ENCODE data around the gene PIGH.
"Not testable (repeated sequence)": the region's sequence is repeated elsewhere in the genome, so short reads cannot be mapped to it uniquely, and the experiment has no call there.

The PIGH gene, protein sequence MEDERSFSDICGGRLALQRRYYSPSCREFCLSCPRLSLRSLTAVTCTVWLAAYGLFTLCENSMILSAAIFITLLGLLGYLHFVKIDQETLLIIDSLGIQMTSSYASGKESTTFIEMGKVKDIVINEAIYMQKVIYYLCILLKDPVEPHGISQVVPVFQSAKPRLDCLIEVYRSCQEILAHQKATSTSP

DNA sequence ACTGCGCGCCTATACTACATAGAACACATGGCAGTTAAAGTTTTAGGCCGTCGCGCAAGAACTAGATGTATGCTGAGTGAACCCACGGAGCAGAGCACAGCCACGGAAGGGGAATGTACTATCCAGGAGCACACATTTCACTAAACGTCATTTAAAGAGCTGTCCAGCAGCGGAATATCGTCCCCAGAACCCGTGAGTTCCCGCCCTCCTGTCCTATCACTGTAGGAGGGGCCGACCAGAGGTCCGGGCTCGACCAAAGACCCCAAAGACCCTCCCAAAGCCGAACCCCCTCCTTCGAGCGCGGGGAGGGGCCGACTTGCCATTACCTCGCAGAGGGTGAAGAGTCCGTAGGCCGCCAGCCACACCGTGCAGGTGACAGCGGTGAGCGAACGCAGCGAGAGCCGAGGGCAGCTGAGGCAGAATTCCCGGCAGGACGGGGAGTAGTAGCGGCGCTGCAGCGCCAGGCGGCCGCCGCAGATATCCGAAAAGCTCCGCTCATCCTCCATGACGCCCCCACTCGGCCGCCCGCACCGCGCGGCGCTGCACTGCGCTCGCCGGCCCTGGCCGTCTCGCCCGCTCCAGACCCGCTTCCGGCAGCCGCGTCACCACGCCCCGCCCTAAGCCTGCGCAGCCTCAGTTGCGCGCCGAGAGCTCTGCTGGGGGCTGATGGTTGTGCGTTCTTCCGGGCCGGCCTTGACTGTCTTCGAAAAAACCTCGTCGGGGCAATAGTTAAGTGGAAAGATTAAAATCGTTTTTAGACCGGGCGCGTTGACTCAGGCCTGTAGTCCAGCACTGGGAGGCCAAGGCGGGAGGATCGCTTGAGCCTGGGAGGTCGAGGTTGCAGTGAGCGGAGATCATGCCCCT, at the start of gene PIGH:
PIGH (minus strand) TSS at position 571 of the 864 bp plus-strand sequence; CDS start at position 506, 65 bp downstream.
- peak; percentile 55 for DNase-seq (ENCODE audit: low read depth)

DNA sequence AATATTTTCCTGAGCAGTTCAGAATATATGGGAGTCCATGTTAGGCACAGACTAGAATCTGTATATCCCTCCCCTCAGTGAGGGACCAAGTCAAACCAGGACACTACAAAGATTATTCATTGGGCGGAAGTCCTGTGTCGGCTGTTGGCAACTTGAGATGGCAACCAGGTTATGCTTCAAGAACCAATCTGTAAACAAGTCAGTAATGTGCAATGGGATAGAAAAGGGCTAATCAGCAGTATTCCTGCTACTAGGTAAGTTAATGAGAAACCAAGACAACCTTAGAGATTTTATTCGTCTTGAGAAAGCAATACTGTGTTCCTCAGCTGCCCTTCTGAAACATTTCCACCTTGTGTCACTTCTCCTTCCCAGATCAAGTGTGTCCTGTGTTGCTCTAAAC, 46.1 kb upstream of the PIGH start:
- DNase-seq (ENCODE audit: low read depth): no peak

DNA sequence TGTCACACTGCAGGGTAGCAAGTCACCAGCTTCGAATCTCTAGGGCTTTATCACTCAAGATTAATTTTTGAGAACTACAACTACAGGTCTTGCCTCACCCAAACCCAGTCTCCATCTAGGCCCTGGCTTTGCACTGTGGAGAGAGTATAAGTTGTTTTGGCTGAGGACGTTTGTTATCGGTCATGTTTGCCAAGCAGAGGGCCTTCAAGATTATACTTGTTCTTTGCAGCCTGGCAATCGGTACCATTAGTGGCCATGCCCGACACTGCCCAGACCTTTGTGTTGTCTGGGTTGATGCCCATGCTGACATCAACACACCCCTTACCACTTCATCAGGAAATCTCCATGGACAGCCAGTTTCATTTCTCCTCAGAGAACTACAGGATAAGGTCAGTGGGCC, 45.3 kb upstream of the PIGH start:
- DNase-seq (ENCODE audit: low read depth): no peak

DNA sequence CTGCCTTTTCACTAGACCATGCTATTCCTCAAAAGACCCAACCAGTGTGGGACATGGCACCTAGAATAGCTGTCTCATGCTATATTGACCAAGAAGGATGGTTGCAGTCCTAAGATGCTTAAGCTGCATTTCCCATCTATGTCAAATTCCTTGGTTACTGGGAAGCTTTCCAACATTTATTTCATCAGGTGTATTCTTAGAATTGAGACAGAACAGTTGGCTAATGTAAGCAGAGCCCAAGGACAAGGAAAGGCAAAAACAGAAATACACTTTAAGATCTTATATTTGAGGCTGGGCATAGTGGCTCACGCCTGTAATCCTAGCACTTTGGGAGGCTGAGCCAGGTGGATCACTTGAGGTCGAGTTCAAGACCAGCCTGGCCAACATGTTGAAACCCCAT, 44.4 kb upstream of the PIGH start:
- DNase-seq (ENCODE audit: low read depth): no peak

DNA sequence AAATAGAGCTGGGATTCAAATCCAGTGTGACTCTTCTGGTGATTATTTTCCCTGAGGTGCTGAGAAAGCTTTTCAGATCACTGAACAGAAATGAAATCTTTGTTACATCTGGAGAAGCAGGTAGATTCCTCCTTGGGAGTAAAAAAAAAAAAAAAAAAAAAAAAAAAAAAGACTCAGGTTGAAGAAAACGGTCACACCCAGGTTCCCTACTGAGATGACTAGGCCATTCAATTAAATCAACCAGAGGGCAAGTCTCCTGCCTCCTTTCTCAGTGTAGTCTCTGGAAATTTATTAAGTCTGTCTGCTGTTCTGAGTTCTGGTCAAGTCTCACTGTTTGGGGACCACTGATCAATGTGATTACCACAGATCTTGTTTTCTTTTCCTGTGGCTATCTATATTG, 43.6 kb upstream of the PIGH start:
- DNase-seq (ENCODE audit: low read depth): no peak

DNA sequence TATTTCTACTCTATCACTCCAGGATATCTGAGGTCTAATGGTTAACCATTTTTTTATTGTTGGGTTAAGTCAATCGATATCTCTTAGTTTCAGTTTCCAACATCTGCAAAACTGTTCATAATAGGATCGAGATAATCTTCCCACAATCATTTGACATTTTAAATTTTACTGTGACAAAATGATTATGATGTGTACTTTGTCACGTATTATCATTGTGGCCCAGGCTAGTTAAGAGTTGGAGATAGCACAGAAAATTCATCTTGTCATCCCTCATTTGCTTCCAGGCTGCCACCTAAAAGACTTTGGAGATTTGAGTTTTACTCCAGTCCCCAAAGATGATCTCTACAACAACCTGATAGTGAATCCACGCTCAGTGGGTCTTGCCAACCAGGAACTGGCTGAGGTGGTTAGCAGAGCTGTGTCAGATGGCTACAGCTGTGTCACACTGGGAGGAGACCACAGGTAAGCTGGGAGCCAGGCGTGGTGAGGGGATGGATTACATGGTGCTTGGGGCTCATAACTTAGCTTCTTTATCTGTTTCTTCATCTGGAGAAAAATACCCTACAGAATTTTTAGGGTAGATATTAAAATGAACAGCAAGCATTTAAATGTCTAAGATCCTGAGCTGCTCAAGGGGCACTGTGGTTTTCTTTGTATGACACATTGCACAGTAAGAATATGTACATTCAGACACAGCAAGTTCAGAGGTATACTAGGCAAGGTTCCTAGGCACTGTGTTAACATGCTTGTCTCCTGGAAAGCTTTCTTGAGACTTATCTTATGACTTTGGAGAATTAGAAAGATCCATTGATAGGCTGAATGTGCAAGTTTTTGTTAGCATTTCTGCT, 42.1 kb upstream of the PIGH start:
- DNase-seq (ENCODE audit: low read depth): no peak

DNA sequence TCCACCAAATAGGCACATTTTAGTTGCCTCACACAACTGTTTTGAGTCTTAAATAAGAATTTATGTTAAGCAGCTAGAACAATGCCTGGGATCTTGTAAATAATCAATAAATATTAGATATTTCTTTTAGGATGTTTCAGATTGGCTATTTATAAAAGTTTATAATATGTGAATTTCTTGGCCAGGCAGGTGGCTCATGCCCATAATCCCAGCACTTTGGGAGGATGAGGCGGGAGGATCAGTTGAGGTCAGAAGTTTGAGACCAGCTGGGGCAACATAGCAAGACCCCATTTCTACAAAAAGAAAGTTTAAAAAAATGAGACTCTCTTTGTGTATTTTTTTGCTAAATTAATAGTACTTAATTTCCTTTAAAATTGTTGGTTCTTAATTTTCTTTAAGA, 41.4 kb upstream of the PIGH start:
- no peak for DNase-seq (ENCODE audit: low read depth)

DNA sequence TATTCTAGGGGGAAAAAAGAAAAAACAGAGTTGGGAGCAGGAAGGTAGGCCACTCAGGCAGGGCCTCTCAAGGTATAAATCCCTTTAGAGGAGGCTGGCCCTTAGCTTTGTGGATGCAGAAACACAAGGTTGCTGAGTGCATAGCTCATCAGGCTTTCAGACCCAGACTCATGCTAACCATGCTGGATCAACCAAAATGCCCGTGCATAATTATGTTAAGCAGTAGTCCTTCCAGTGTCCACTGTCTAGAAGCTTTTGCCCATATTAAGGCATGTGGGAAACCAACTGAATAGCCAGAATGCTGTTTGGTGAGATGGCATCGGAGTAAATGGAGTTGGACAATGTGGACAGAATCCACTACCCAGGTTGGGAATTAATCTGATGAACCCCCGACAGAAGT, 38.6 kb upstream of the PIGH start:
- no peak for DNase-seq (ENCODE audit: low read depth)

DNA sequence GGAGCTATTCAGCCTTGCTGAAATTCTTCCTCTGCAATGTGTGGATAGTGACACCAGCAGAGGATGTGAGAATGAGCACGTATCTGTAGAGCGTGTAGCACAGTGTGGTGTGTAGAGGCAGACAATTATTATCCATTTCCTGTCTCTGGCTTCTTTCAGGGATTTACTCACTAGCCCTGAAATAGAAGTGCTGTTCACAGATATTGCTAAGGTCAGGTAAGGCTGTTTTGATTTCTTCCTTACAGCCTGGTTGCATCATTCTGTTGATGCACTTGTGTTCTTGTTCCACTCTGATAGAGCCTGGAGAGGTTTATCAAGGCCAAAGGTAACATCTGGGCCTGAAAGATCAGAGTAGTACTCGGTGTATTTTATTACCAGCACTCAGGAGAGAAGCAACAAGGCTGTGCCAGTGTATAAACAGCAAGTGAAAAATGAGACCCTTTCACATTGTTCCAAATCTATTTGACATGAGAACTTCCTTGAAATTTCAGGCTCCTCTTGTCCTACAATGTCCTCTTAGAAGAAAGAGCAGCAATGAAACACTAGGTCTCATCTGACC, 36.4 kb upstream of the PIGH start:
- DNase-seq (ENCODE audit: low read depth): no peak

DNA sequence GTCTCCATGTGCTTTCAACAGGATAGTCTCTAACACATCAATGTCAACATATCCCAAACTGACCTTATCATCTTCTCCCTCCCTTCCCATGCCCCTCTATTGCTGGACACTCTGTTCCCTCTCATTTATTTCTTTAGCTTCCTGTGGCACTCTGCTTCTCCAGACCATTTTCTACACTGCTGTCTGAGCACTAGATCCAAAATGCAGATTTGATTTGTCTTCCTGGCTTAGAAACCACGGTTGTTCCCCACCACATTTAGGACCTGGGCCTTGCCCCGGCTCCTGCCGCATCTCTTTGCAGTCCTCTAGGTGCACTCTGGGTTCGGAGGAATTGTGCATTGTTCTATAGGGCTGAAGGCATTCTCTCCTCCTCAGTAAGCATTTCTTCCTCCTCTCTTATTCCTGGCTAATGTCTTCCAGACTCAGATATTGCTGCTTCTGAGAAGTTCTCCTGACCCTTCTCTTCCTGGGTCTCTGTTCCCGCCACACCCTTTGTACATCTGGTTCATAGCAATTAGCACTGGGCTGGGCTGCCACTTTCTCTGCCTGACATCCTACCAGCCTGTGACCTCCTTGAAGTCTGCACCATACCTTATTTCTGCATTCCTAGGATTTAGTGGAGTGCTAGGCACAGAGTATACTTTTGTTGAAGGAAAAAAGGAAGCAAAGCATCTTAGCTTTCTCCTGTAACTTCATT, 33.5 kb upstream of the PIGH start:
- DNase-seq (ENCODE audit: low read depth): no peak

DNA sequence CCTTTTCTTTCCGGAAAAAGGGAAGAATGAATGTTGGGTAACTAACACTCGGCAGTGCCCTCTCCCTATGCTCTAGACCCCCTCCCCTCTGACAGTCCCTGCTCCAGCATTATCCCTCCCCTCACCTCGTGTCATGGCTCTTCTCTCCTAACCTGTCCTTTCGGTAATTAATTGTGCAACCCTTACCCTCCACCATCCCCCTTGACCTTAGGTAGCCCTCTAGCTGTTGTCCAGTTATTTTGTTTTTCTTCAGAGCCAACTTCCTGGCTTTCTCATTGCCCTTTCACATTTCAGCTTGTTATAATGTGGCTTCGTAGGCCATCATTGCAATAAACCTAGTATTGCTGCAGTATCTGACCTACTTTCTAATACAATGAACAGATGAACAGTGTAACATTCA, 30.9 kb upstream of the PIGH start:
- DNase-seq (ENCODE audit: low read depth): no peak

DNA sequence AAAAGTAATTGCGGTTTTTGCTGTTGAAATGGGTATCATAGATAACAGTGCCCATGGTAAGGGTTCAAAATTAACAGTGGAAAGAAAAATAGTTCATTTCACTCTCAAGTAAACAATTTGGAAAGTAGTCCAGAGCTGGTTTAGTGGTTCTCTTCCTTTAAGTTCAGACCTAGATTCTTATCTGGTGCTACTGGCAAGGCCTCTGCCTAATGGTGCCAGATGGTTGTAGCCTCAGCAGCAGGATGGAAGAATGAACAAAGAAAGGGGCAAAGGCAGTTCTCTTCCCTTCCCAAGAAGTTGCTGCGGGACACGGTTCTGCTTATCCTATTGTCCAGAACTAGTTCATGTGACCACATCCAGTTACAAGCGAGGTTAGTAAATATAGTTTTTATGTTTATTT, 30.1 kb upstream of the PIGH start:
- DNase-seq (ENCODE audit: low read depth): no peak

DNA sequence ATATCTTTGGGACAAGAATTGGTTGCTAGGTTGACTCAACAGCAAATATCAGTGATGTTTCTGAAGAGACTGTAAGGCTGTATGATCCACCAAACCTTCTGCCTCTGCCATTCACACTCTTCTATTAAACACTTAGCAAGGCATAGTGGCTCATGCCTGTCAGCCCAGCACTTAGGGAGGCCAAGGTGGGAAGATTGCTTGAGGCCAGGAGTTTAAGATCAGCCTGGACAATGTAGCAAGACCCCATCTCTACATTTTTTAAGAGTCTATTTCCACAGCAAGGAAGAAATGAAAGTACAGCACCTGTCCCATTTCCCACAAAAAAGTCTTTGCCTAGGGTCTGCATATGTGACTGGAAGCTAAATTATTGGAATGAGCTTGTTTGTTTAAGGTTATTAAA, 27.5 kb upstream of the PIGH start:
- DNase-seq (ENCODE audit: low read depth): no peak

DNA sequence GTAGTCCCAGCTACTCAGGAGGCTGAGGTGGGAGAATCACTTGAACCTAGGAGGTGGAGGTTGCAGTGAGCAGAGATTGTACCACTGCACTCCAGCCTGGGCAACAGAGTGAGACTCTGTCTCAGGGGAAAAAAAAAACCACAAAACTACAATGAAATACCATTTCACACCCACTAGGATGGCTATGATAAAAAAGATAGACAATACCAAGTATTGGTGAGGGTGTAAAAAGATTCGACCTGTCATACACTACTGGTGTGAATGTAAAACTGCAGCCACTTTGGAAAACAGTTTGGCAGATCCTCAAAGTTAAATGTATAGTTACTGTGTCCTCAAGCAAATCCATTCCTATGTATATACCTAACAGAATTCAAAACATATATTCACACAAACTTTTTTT, 26.1 kb upstream of the PIGH start:
- DNase-seq (ENCODE audit: low read depth): not testable (repeated sequence)

DNA sequence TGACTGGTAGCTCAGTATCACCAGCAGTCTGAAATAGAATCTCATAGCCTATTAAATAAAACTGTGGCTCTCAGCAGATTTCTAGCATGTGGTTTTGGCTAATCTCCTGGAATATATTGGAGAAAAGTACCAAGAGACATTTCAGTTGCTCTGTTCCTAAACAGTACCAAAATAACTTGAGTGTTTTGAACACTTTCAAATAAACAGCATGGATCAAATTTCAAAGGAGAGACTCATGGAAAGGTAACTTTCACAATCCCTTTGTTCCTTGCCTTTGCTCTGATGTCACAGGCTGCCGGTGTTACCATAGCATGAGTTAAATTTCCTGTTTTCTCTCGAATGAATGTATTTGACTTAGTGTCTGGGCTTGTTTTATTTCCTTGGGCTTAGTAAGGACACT, 23.0 kb upstream of the PIGH start:
- DNase-seq (ENCODE audit: low read depth): no peak

DNA sequence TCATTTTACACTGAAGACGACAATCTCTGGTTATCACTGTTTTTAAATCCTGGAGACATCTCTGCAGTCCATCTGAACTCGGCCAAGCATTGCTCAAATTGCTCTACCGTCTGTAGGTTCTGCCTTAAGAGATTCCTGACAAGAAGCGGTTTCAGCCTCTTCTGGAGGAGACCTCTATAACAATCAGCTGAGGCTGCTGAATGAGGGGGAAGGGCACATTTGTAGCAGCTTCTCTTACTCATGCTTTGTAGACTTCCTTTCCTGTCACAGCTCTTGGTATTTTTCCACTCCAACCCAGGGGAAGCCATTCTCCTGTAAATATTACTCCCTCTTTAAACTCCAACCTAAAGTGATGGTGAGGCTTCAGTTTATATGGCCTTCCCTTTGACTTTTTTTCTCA, 22.6 kb upstream of the PIGH start:
- peak; percentile 64 for DNase-seq (ENCODE audit: low read depth)

DNA sequence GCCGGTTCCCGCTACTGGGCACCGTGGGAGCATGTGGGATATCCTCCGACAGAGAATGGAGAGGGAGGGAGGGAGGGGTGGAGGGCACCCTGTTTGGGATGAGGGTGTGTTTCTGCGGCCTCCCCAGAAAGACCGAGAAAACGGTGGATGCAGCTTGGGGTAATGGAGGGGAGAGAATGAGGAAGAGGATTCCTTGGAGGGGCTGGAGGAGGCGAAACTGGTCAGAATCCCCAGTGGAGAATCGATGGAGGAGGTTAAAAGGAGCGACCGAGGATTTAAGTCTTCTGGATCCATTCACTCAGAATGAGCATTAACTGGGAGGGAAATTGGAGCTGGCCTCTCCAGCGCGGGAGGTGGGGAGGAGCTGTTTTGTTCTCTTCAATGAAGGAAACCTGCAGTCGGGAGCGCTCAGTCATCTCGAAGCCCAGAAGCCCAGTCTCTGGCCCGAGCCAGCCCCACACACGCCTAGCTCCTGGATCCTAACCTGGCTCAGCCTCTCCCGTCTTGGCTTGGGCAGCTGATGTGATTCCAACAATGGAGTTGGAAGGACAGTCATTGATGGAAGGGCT, 20.2 kb upstream of the PIGH start:
- no peak for DNase-seq (ENCODE audit: low read depth)

DNA sequence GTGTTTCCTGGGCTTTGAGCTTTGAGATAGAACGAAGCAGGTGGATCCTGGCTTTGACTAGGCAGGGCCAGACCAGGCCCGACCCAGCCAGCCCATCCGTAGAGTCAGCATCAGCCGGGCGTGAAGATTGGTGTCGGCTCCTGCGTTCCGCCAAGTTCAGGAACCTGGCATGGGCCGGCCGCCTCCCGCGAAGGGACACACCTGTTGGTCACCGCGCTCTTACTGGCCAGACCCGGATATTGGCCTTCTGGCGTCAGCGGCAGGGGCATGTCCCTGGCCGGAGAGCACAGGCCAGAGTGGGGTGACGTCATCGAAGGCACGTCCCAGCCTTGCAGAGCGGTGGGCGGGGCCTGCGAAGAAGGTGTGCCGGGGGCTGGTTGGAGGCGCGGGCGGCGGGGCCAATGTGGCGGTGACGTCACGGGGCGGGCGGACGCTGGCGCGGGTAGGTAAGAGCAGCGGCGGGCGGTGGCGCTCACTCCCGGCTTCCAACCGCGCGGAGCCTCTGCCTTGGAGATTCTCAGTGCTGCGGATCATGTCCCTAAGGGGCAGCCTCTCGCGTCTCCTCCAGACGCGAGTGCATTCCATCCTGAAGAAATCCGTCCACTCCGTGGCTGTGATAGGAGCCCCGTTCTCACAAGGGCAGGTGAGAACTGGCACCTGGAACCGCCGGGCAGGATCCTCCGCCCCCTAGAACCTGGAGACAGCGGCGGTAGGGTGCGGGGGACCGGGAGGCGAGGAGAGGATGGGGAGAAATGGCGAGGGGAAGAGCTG, 19.6 kb upstream of the PIGH start, which contains the start of gene ARG2:
ARG2 (plus strand) TSS at position 475 of the 771 bp plus-strand sequence; CDS start at position 533, 58 bp downstream.
- DNase-seq (ENCODE audit: low read depth): peak; percentile 68

DNA sequence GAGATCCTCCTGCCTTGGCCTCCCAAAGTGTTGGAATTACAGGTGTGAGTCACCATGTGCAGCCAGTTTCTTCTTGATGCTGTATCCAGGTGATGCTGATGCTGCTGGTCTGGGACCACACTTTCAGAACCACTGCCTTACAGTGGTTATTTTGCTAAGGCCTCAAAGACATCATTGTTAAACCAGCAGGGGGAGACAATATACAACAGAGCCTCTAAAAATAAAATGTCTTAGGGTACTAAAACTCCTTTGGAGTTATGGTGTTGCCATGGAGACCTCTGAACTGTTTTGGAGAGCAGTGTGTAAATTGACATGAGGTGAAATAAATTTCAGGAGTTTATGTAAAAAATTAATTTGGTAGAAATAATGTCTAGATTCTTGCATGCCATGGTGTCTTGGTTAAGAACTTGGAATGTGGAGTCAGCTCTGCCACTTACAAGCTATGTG, 18.6 kb upstream of the PIGH start:
- DNase-seq (ENCODE audit: low read depth): peak; percentile 60

DNA sequence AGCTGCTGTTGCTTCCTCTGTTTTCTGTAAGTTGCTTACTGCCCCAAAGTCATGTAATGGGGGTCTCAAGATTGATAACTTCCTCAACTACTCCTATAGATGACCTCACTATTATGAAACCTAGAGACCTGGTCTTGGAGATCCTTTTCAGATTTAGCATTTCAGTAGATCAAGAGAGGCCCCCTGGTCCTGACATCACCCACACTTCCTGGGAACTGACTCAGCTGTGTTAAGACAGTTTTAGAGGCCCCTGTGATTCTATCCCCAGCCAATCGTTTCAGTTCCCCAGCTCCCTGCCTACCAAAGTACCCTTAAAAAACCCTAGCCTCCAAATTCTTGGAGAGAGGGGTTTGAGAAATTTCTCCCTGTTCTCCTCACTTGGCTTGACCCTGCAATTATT, 10.4 kb upstream of the PIGH start:
- no peak for DNase-seq (ENCODE audit: low read depth)

Data from GM04504 (cell line).